Nephron progenitor cell (in vitro differentiated cells): Measurements from ENCODE around the gene DARS1.
A peak's percentile ranks its signal among the peaks of the same experiment; 100 is the strongest.

Experiments used
- DNase-seq: peaks from one replicate; pipeline ENCODE4 v3.0.0; 2021
- H3K27ac Mint-ChIP-seq: 2 replicates; pipeline ENCODE4 v1.8.0; 2021; ENCODE audit warnings: mild to moderate bottlenecking, moderate library complexity, mixed read lengths
- H3K27me3 Mint-ChIP-seq: 2 replicates; pipeline ENCODE4 v1.8.0; 2021; ENCODE audit warnings: mild to moderate bottlenecking, low read depth, mixed read lengths; ENCODE audit not compliant: poor library complexity
- H3K36me3 Mint-ChIP-seq: 2 replicates; pipeline ENCODE4 v1.8.0; 2021; ENCODE audit warnings: low read depth, mixed read lengths
- H3K4me1 Mint-ChIP-seq: 2 replicates; pipeline ENCODE4 v1.8.0; 2021; ENCODE audit warnings: mixed read lengths
- H3K4me3 Mint-ChIP-seq: 2 replicates; pipeline ENCODE4 v1.8.0; 2021; ENCODE audit warnings: mild to moderate bottlenecking, moderate library complexity, mixed read lengths
- H3K9me3 Mint-ChIP-seq: 2 replicates; pipeline ENCODE4 v1.8.0; 2021; ENCODE audit warnings: mild to moderate bottlenecking, moderate library complexity, mixed read lengths
- CTCF ChIP-seq: fragments of 200-600 bp; sonication (generic); IDR thresholded peaks from 2 replicates; pipeline ENCODE4 v1.5.0; 2021; ENCODE audit warnings: antibody characterized with exemption

Gene DARS1

GRCh38 chr2:135985018-135985825 is at the start of gene DARS1:
Gene DARS1 (minus strand): TSS chr2:135985626. CDS start chr2:135985468, 158 bp downstream.
- Mint-ChIP-seq H3K27me3 (peaks cover 2% of the 10 kb centered on the region), H3K36me3 (peaks cover 37% of the 10 kb centered on the region), H3K9me3 (no peaks in the 10 kb centered on the region), H3K4me1 (peaks cover 59% of the 10 kb centered on the region), H3K27ac (peak within 1 kb of the TSS; percentile 96), H3K4me3 (peak within 1 kb of the TSS; percentile 83)
- no peak for TF ChIP-seq CTCF
- peak; percentile 92 for DNase-seq

- TF ChIP-seq CTCF: no peak
- Mint-ChIP-seq H3K4me1 (peaks cover 46% of the 10 kb centered on the region), H3K27ac (no peak overlapping the region), H3K27me3 (no peaks in the 10 kb centered on the region), H3K9me3 (peaks cover 4% of the 10 kb centered on the region), H3K4me3 (no peak overlapping the region), H3K36me3 (no peaks in the 10 kb centered on the region)
- no peak for DNase-seq
Observed at GRCh38 chr2:136034629-136035028, 49.2 kb upstream of the DARS1 start.

GRCh38 chr2:136032817-136033535 is 47.5 kb upstream of the DARS1 start:
- no peak overlapping the region for H3K4me3 Mint-ChIP-seq
- no peak for DNase-seq
- no peak for TF ChIP-seq CTCF
- no peaks in the 10 kb centered on the region for H3K36me3 Mint-ChIP-seq
- no peaks in the 10 kb centered on the region for H3K27me3 Mint-ChIP-seq
- H3K9me3 Mint-ChIP-seq: no peaks in the 10 kb centered on the region
- peaks cover 57% of the 10 kb centered on the region for H3K4me1 Mint-ChIP-seq
- H3K27ac Mint-ChIP-seq: no peak overlapping the region

GRCh38 chr2:136032192-136032591 is 46.8 kb upstream of the DARS1 start:
- H3K27me3 Mint-ChIP-seq: no peaks in the 10 kb centered on the region
- peaks cover 65% of the 10 kb centered on the region for H3K4me1 Mint-ChIP-seq
- TF ChIP-seq CTCF: no peak
- no peak for DNase-seq
- H3K36me3 Mint-ChIP-seq: no peaks in the 10 kb centered on the region
- no peak overlapping the region for H3K27ac Mint-ChIP-seq
- no peaks in the 10 kb centered on the region for H3K9me3 Mint-ChIP-seq
- H3K4me3 Mint-ChIP-seq: no peak overlapping the region

GRCh38 chr2:136031711-136032110 is 46.3 kb upstream of the DARS1 start:
- no peak for TF ChIP-seq CTCF
- peak overlapping the region; percentile 41 for H3K27ac Mint-ChIP-seq
- H3K9me3 Mint-ChIP-seq: no peaks in the 10 kb centered on the region
- no peaks in the 10 kb centered on the region for H3K27me3 Mint-ChIP-seq
- no peaks in the 10 kb centered on the region for H3K36me3 Mint-ChIP-seq
- H3K4me1 Mint-ChIP-seq: peaks cover 70% of the 10 kb centered on the region
- no peak for DNase-seq
- no peak overlapping the region for H3K4me3 Mint-ChIP-seq
